ENCODE data around the gene USP40.

The USP40 gene

GRCh38 chr2:233477548-233478433, 88.8 kb downstream of the USP40 start:
- TF ChIP-seq MYC (IDR thresholded peaks at IDR 0.05; ENCODE audit: low read depth, low read length): no peak
- no peak for TF ChIP-seq MAX (IDR thresholded peaks at IDR 0.05; ENCODE audit: low read depth, low read length)
- TF ChIP-seq CTCF (IDR thresholded peaks at IDR 0.05; ENCODE audit: low read depth, low read length): no peak
- no peak for TF ChIP-seq POLR2A (IDR thresholded peaks at IDR 0.05; ENCODE audit: extremely low read depth, insufficient read length)
- DNase-seq (ENCODE audit: low read depth): no peak
- no peak overlapping the region for H3K4me3 ChIP-seq (ENCODE audit: low read depth, low read length)

GRCh38 chr2:233476651-233477547, 89.7 kb downstream of the USP40 start:
- no peak for TF ChIP-seq CTCF (IDR thresholded peaks at IDR 0.05; ENCODE audit: low read depth, low read length)
- TF ChIP-seq MYC (IDR thresholded peaks at IDR 0.05; ENCODE audit: low read depth, low read length): no peak
- no peak for TF ChIP-seq MAX (IDR thresholded peaks at IDR 0.05; ENCODE audit: low read depth, low read length)
- H3K4me3 ChIP-seq (ENCODE audit: low read depth, low read length): no peak overlapping the region
- DNase-seq (ENCODE audit: low read depth): no peak

GRCh38 chr2:233476063-233476410, 90.5 kb downstream of the USP40 start:
- H3K4me3 ChIP-seq (ENCODE audit: low read depth, low read length): no peak overlapping the region
- no peak for TF ChIP-seq MAX (IDR thresholded peaks at IDR 0.05; ENCODE audit: low read depth, low read length)
- TF ChIP-seq CTCF (IDR thresholded peaks at IDR 0.05; ENCODE audit: low read depth, low read length): no peak
- TF ChIP-seq POLR2A (IDR thresholded peaks at IDR 0.05; ENCODE audit: extremely low read depth, insufficient read length): no peak
- TF ChIP-seq MYC (IDR thresholded peaks at IDR 0.05; ENCODE audit: low read depth, low read length): no peak
- DNase-seq (ENCODE audit: low read depth): no peak

GRCh38 chr2:233474308-233475160, 92.0 kb downstream of the USP40 start:
- DNase-seq (ENCODE audit: low read depth): no peak
- TF ChIP-seq CTCF (IDR thresholded peaks at IDR 0.05; ENCODE audit: low read depth, low read length) (no peak), POLR2A (IDR thresholded peaks at IDR 0.05; ENCODE audit: extremely low read depth, insufficient read length) (no peak), MYC (IDR thresholded peaks at IDR 0.05; ENCODE audit: low read depth, low read length) (no peak), MAX (IDR thresholded peaks at IDR 0.05; ENCODE audit: low read depth, low read length) (no peak)

GRCh38 chr2:233473878-233474277, 92.7 kb downstream of the USP40 start:
- DNase-seq (ENCODE audit: low read depth): no peak
- H3K4me3 ChIP-seq (ENCODE audit: low read depth, low read length): no peak overlapping the region
- TF ChIP-seq MAX (IDR thresholded peaks at IDR 0.05; ENCODE audit: low read depth, low read length) (no peak), MYC (IDR thresholded peaks at IDR 0.05; ENCODE audit: low read depth, low read length) (no peak), POLR2A (IDR thresholded peaks at IDR 0.05; ENCODE audit: extremely low read depth, insufficient read length) (no peak), CTCF (IDR thresholded peaks at IDR 0.05; ENCODE audit: low read depth, low read length) (no peak)

More at GRCh38 chr2:233474308-233475160, 92.0 kb downstream of the USP40 start:
- H3K4me3 ChIP-seq (ENCODE audit: low read depth, low read length): no peak overlapping the region

Measured in NB4 (cell line).